IMR-90 (cell line): ENCODE results near the gene LANCL1. TPM values are rescaled to one million over a fixed set of nuclear protein-coding genes. Genes with fewer than 3 reads are reported as not detected.

Experiments used
- ATAC-seq: fragments of 200-7000 bp; cut with Tn5 transposase; 2 replicates; pipeline ENCODE4 v1.9.1; 2020; ENCODE audit warnings: low read depth, mild to moderate bottlenecking, moderate library complexity
- BruUV-seq: library from RNA; stranded (reverse); fragments of 400-500 nt; replicated peaks from 2 replicates; lab custom pipeline; 2021; lab: Mats Ljungman, UMichigan
- CTCF ChIA-PET: fragments of 300-600 bp; formaldehyde crosslinking; extraction: SDS; loops from one replicate; lab custom pipeline; 2021; ENCODE audit warnings: antibody characterized with exemption; lab: Yijun Ruan, JAX
- POLR2A ChIA-PET: fragments of 300-600 bp; sonication (Branson Sonifier 250); formaldehyde crosslinking; loops from one replicate; lab custom pipeline; 2022; ENCODE audit warnings: antibody characterized with exemption; ENCODE audit not compliant: unreplicated experiment; lab: Charles Lee
- DNase-seq: peaks from one replicate; pipeline ENCODE4 v3.0.0; 2013
- H2AFZ ChIP-seq: replicated peaks from 2 replicates; pipeline ENCODE3; 2013; ENCODE audit warnings: low read length, mild to moderate bottlenecking; ENCODE audit not compliant: poor library complexity
- H2AK5ac ChIP-seq: 2 replicates; pipeline ENCODE4 v1.6.1; 2013; ENCODE audit warnings: low read depth, low read length, inconsistent platforms
- H2AK9ac ChIP-seq: replicated peaks from 2 replicates; pipeline ENCODE3; 2013; ENCODE audit warnings: mild to moderate bottlenecking, low read depth, low read length, moderate library complexity; ENCODE audit not compliant: poor library complexity
- H2BK120ac ChIP-seq: 2 replicates; pipeline ENCODE4 v1.6.1; 2013; ENCODE audit warnings: low read depth, low read length, inconsistent platforms
- H2BK15ac ChIP-seq: 3 replicates; pipeline ENCODE4 v1.6.1; 2013; ENCODE audit warnings: low read depth, low read length, inconsistent platforms
- H2BK20ac ChIP-seq: 2 replicates; pipeline ENCODE4 v1.6.1; 2013; ENCODE audit warnings: low read depth, mild to moderate bottlenecking, inconsistent platforms, low read length, moderate library complexity
- H2BK5ac ChIP-seq: 2 replicates; pipeline ENCODE4 v1.6.1; 2013; ENCODE audit warnings: mild to moderate bottlenecking, low read depth, low read length, inconsistent platforms; ENCODE audit not compliant: poor library complexity, severe bottlenecking
- H3K14ac ChIP-seq: replicated peaks from 2 replicates; pipeline ENCODE4 v1.6.1; 2013; ENCODE audit warnings: low read depth, low read length, inconsistent platforms
- H3K18ac ChIP-seq: 2 replicates; pipeline ENCODE4 v1.6.1; 2013; ENCODE audit warnings: low read depth, low read length, control low read depth
- H3K23ac ChIP-seq: 2 replicates; pipeline ENCODE4 v1.6.1; 2013; ENCODE audit warnings: low read depth, low read length, inconsistent platforms
- H3K27ac ChIP-seq: 2 replicates; pipeline ENCODE4 v1.5.1; 2013; ENCODE audit warnings: mild to moderate bottlenecking, control low read depth, low read length; ENCODE audit not compliant: insufficient read depth
- H3K27me3 ChIP-seq: 2 replicates; pipeline ENCODE4 v1.6.1; 2013; ENCODE audit warnings: low read length; ENCODE audit not compliant: control insufficient read depth, insufficient read depth
- H3K36me3 ChIP-seq: 2 replicates; pipeline ENCODE4 v1.6.1; 2013; ENCODE audit warnings: low read length, mixed read lengths; ENCODE audit not compliant: control insufficient read depth, insufficient read depth
- H3K4ac ChIP-seq: 2 replicates; pipeline ENCODE4 v1.6.1; 2013; ENCODE audit warnings: low read depth, low read length, inconsistent platforms
- H3K4me1 ChIP-seq: 2 replicates; pipeline ENCODE4 v1.6.1; 2013; ENCODE audit warnings: low read length, mixed read lengths; ENCODE audit not compliant: control insufficient read depth, insufficient read depth
- H3K4me2 ChIP-seq: 2 replicates; pipeline ENCODE4 v1.6.1; 2013; ENCODE audit warnings: low read depth, mild to moderate bottlenecking, control low read depth, low read length, moderate library complexity
- H3K4me3 ChIP-seq: 2 replicates; pipeline ENCODE4 v1.5.1; 2013; ENCODE audit warnings: low read depth, mild to moderate bottlenecking, control low read depth, low read length, moderate library complexity; ENCODE audit not compliant: insufficient read depth
- H3K56ac ChIP-seq: 2 replicates; pipeline ENCODE4 v1.6.1; 2013; ENCODE audit warnings: low read length, inconsistent platforms; ENCODE audit not compliant: insufficient read depth; ENCODE audit errors: extremely low read depth
- H3K79me1 ChIP-seq, 2 experiments: 2 replicates each; pipeline ENCODE4 v1.6.1; 2013; ENCODE audit warnings: low read length in 2 of 2, inconsistent platforms in 1 of 2, low read depth in 1 of 2
- H3K9ac ChIP-seq: 2 replicates; pipeline ENCODE4 v1.6.1; 2013; ENCODE audit warnings: low read depth, low read length, control low read depth
- H3K9me1 ChIP-seq: 2 replicates; pipeline ENCODE4 v1.6.1; 2013; ENCODE audit warnings: low read length, inconsistent platforms; ENCODE audit not compliant: insufficient read depth
- H3K9me3 ChIP-seq: 2 replicates; pipeline ENCODE4 v1.6.1; 2013; ENCODE audit warnings: low read length; ENCODE audit not compliant: control insufficient read depth, insufficient read depth
- H4K20me1 ChIP-seq: 2 replicates; pipeline ENCODE4 v1.6.1; 2013; ENCODE audit warnings: low read length, inconsistent platforms; ENCODE audit not compliant: insufficient read depth
- H4K5ac ChIP-seq: 2 replicates; pipeline ENCODE4 v1.6.1; 2013; ENCODE audit warnings: mild to moderate bottlenecking, low read depth, low read length, control low read depth
- H4K8ac ChIP-seq, 2 experiments: 2 replicates each; pipeline ENCODE4 v1.6.1; 2013; ENCODE audit warnings: low read depth in 2 of 2, low read length in 2 of 2, control low read depth in 1 of 2, inconsistent platforms in 1 of 2
- H4K91ac ChIP-seq: 2 replicates; pipeline ENCODE4 v1.6.1; 2013; ENCODE audit warnings: low read depth, low read length, inconsistent platforms; ENCODE audit not compliant: insufficient read depth
- RCOR1 ChIP-seq: IDR thresholded peaks from 2 replicates; pipeline ENCODE4 v1.6.1; 2012; ENCODE audit warnings: mild to moderate bottlenecking, low read length, improper control_type of control experiment; ENCODE audit not compliant: insufficient replicate concordance
- SMC3 ChIP-seq: fragments of 150-350 bp; IDR thresholded peaks from 2 replicates; pipeline ENCODE4 v1.6.1; 2016; ENCODE audit warnings: low read depth, mild to moderate bottlenecking, antibody characterized with exemption, low read length, moderate library complexity
- WGBS, 2 experiments: methylation state at CpG; one replicate each; pipeline versions ENCODE4 v1.1.5 to v1.1.7; 2013; ENCODE audit warnings: missing lambda C conversion rate in 2 of 2; ENCODE audit not compliant: insufficient read length in 1 of 2; ENCODE audit errors: extremely low coverage in 2 of 2; 5-methylcytosine and 5-hydroxymethylcytosine counted together
- dilution Hi-C: fragments of 300-500 bp; cut with HindIII; formaldehyde crosslinking; loops from one replicate; pipeline ENCODE4 v1.14.3; 2018; ENCODE audit warnings: low sequenced_read_pairs; ENCODE audit not compliant: unreplicated experiment
- in situ Hi-C: fragments of 300-500 bp; cut with MboI; formaldehyde crosslinking; loops from 3 replicates; pipeline ENCODE4 v1.14.3; 2019; ENCODE audit warnings: low sequenced_read_pairs, inconsistent platforms, mixed read lengths
- intact Hi-C: fragments of 100-400 bp; cut with micrococcal nuclease; formaldehyde crosslinking; loops from 2 replicates; pipeline ENCODE4 v1.10.0; 2022
- polyA plus RNA-seq, 3 experiments: library from polyadenylated mRNA; depleted of rRNA; stranded (reverse); fragments of >200 nt; gene quantifications; 2 replicates each; pipeline ENCODE4 v1.2.3, GENCODE V29; 2012; ENCODE audit warnings: low replicate concordance in 1 of 3
- total RNA-seq: library from RNA; depleted of rRNA; stranded (reverse); fragments of >200 nt; gene quantifications from 2 replicates; pipeline ENCODE4 v1.2.3, GENCODE V29; 2012

Gene LANCL1
- total and polyA plus RNA-seq, 2 of the 4 experiments (the other 2 are of a cell fraction) = 29.7 to 53.8 TPM

- dilution Hi-C loops (no loop called here), in situ Hi-C loops (no loop called here), intact Hi-C loops (no loop called here)
- Histone ChIP-seq H4K91ac (no peak overlapping the region), H2BK5ac (no peak overlapping the region), H3K14ac (no peak overlapping the region), H3K9me3 (no peaks in the 10 kb centered on the region), H2BK15ac (no peak overlapping the region), H4K20me1 (no peaks in the 10 kb centered on the region), H2BK120ac (no peak overlapping the region), H3K56ac (no peak overlapping the region), H3K27ac (no peak overlapping the region), H3K9ac (no peak overlapping the region), H2AK9ac (no peak overlapping the region), H3K4ac (no peak overlapping the region), H3K4me3 (no peak overlapping the region), H2AFZ (no peak overlapping the region), H3K79me1 (no peaks in the 10 kb centered on the region), H3K18ac (no peak overlapping the region), H4K5ac (no peak overlapping the region), H4K8ac (no peak overlapping the region), H3K23ac (no peak overlapping the region), H3K4me1 (no peaks in the 10 kb centered on the region), H2BK20ac (no peak overlapping the region), H3K9me1 (no peaks in the 10 kb centered on the region), H3K36me3 (no peaks in the 10 kb centered on the region), H3K4me2 (no peak overlapping the region), H2AK5ac (no peak overlapping the region), H3K27me3 (no peaks in the 10 kb centered on the region)
- no peak for DNase-seq
- BruUV-seq = no TSS peak
- TF ChIP-seq RCOR1 (no peak), SMC3 (no peak)
- no peak for ATAC-seq
- ChIA-PET POLR2A (no interaction called here), CTCF (interaction anchor here (0.8 to 1.4 kb wide), 6 partner anchors 8 to 341 kb away, joined by 3 to 8 read pairs (median 4); no protein-coding TSS in a partner anchor)
- WGBS, 2 experiments = no CpG with 5 or more reads among the region's 5 CpGs
Measured at GRCh38 chr2:210503725-210504191, 27.2 kb upstream of the LANCL1 start.
